Measurements from ENCODE around the gene LGI1.

- TF ChIP-seq EZH2 (IDR thresholded peaks at IDR 0.05; ENCODE audit: borderline replicate concordance) (no peak), CTCF (IDR thresholded peaks at IDR 0.05; ENCODE audit: poor library complexity) (no peak), EZH2phosphoT487 (IDR thresholded peaks at IDR 0.05; ENCODE audit: low read depth, severe bottlenecking, unreplicated experiment) (no peak)
These were observed 11.2 kb downstream of the LGI1 start for GRCh38 chr10:93768892-93769291.
